SK-N-SH (cell line): ENCODE measurements around the gene PTPN23. TPM values are rescaled to one million over a fixed set of nuclear protein-coding genes. Genes with fewer than 3 reads are reported as not detected.
"Not testable (repeated sequence)": the region's sequence is repeated elsewhere in the genome, so short reads cannot be mapped to it uniquely, and the experiment has no call there.

Experiments
- CTCF ChIA-PET: fragments of 300-600, 350-600 bp; formaldehyde crosslinking; extraction: SDS; loops from one replicate; lab custom pipeline; 2021; lab: Yijun Ruan, JAX
- POLR2A ChIA-PET: fragments of 350-600 bp; sonication (Branson Sonifier 250); formaldehyde crosslinking; extraction: SDS; loops from one replicate; lab custom pipeline; 2020; ENCODE audit warnings: antibody characterized with exemption, inconsistent platforms; lab: Yijun Ruan, JAX
- DNase-seq: peaks from one replicate; pipeline ENCODE4 v3.0.0; 2012
- H2AFZ ChIP-seq: fragments of 200-600 bp; sonication (generic); 2 replicates; pipeline ENCODE4 v1.8.1; 2016; ENCODE audit warnings: antibody characterized with exemption, mild to moderate bottlenecking, low read depth
- H3F3A ChIP-seq: fragments of 200-600 bp; sonication (generic); replicated peaks from 2 replicates; pipeline ENCODE3; 2016; ENCODE audit warnings: antibody characterized with exemption, mild to moderate bottlenecking; ENCODE audit not compliant: insufficient read depth
- H3K27ac ChIP-seq, 2 experiments: fragments of 200-500 bp in 1 of 2; fragments of 200-600 bp in 1 of 2; sonication (Bioruptor generic) in 1 of 2; sonication (generic), shearing (Covaris generic) in 1 of 2; 2 replicates each; pipeline versions ENCODE4 v1.5.1 to v1.6.1; 2014 to 2016; ENCODE audit warnings: low read depth in 2 of 2, inconsistent platforms in 1 of 2, low read length in 1 of 2, mild to moderate bottlenecking in 1 of 2, mixed read lengths in 1 of 2
- H3K27me3 ChIP-seq: fragments of 200-600 bp; sonication (generic), shearing (Covaris generic); 2 replicates; pipeline ENCODE4 v1.6.1; 2016; ENCODE audit warnings: mixed run types; ENCODE audit not compliant: insufficient read depth
- H3K36me3 ChIP-seq, 2 experiments: fragments of 200-500 bp in 1 of 2; fragments of 200-600 bp in 1 of 2; sonication (Bioruptor generic) in 1 of 2; sonication (generic) in 1 of 2; replicated peaks in 1 of 2; 2 replicates each; pipeline versions ENCODE3 to v1.5.1; 2014 to 2016; ENCODE audit warnings: low read length in 1 of 2, mild to moderate bottlenecking in 1 of 2; ENCODE audit not compliant: insufficient read depth in 2 of 2, control insufficient read depth in 1 of 2
- H3K4me1 ChIP-seq, 2 experiments: fragments of 200-500 bp in 1 of 2; fragments of 200-600 bp in 1 of 2; sonication (Bioruptor generic) in 1 of 2; sonication (generic), shearing (Covaris generic) in 1 of 2; 2 replicates each; pipeline versions ENCODE4 v1.5.1 to v1.6.1; 2014 to 2016; ENCODE audit warnings: low read depth in 1 of 2, low read length in 1 of 2, mixed run types in 1 of 2; ENCODE audit not compliant: insufficient read depth in 2 of 2, control insufficient read depth in 1 of 2
- H3K4me2 ChIP-seq: fragments of 200-600 bp; sonication (generic), shearing (Covaris generic); 2 replicates; pipeline ENCODE4 v1.6.1; 2017; ENCODE audit warnings: mixed run types
- H3K4me3 ChIP-seq, 2 experiments: fragments of 200-500 bp in 1 of 2; fragments of 200-600 bp in 1 of 2; sonication (Bioruptor generic) in 1 of 2; sonication (generic), shearing (Covaris generic) in 1 of 2; 2 replicates each; pipeline versions ENCODE4 v1.5.1 to v1.8.1; 2014 to 2016; ENCODE audit warnings: low read depth in 2 of 2, inconsistent platforms in 1 of 2, low read length in 1 of 2, mild to moderate bottlenecking in 1 of 2, mixed read lengths in 1 of 2, moderate library complexity in 1 of 2
- H3K79me2 ChIP-seq: fragments of 200-600 bp; sonication (generic); 2 replicates; pipeline ENCODE4 v1.8.1; 2017; ENCODE audit warnings: mild to moderate bottlenecking; ENCODE audit not compliant: insufficient read depth
- H3K9ac ChIP-seq: fragments of 200-600 bp; sonication (generic); 2 replicates; pipeline ENCODE4 v1.6.1; 2017; ENCODE audit warnings: mixed run types
- H3K9me2 ChIP-seq: fragments of 200-600 bp; sonication (generic); 2 replicates; pipeline ENCODE4 v1.6.1; 2017; ENCODE audit warnings: mixed run types
- H3K9me3 ChIP-seq: fragments of 200-600 bp; sonication (generic); 2 replicates; pipeline ENCODE4 v1.6.1; 2017; ENCODE audit warnings: mixed run types, mild to moderate bottlenecking, moderate library complexity
- H4K20me1 ChIP-seq: fragments of 200-600 bp; sonication (generic); 2 replicates; pipeline ENCODE4 v1.6.1; 2017; ENCODE audit warnings: mild to moderate bottlenecking, mixed run types; ENCODE audit not compliant: insufficient read depth
- MXI1 ChIP-seq: IDR thresholded peaks from 2 replicates; pipeline ENCODE4 v1.6.1; 2012; ENCODE audit warnings: mild to moderate bottlenecking, low read depth, low read length, improper control_type of control experiment
- RAD21 ChIP-seq: IDR thresholded peaks from 2 replicates; pipeline ENCODE4 v1.6.1; 2012; ENCODE audit warnings: mild to moderate bottlenecking, low read length
- RXRA ChIP-seq: IDR thresholded peaks from 2 replicates; pipeline ENCODE4 v1.4.0; 2012; ENCODE audit warnings: low read depth, mild to moderate bottlenecking, borderline replicate concordance
- WGBS: methylation state at CpG from one replicate; pipeline ENCODE4 v1.1.6; 2017; ENCODE audit warnings: low lambda C conversion rate; 5-methylcytosine and 5-hydroxymethylcytosine counted together
- polyA plus RNA-seq, 3 experiments: library from polyadenylated mRNA; depleted of rRNA; stranded (reverse); fragments of >200 nt; gene quantifications; 2 replicates each; pipeline ENCODE4 v1.2.3, GENCODE V29; 2012
- TF ChIP-seq, protein P1 (sequence below): fragments of 200-600 bp; sonication (generic); IDR thresholded peaks from 2 replicates; pipeline ENCODE4 v1.6.1; 2017; ENCODE audit warnings: antibody characterized with exemption, mild to moderate bottlenecking, moderate library complexity

The PTPN23 gene
- polyA plus RNA-seq, 1 of the 3 experiments (the other 2 are of a cell fraction), result 10.9 TPM

DNA sequence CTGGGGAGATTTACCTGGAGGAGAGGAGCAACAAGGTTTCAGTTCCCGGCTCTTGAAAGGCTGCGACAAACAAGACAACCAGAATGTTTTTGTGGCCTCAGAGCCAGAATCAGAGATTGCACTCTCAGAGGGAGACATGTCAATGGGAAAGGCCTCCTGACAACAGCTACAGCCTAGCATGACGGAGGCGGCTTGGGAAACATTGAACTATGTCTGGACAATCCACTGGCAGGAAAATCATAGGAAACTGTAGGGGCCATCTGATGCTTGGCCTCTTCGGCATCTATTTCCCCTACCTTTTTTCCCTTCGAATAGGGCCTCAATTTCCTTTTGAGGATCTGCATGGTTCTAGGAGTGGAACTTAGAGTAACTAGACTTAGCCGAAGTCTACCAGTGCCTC, 13.2 kb upstream of the PTPN23 start:
- H3K79me2 ChIP-seq, result no peaks in the 10 kb centered on the region
- no peak overlapping the region for H2AFZ ChIP-seq
- no peaks in the 10 kb centered on the region for H3K4me1 ChIP-seq
- H3K9me3 ChIP-seq, result no peaks in the 10 kb centered on the region
- H3K4me2 ChIP-seq, result no peak overlapping the region
- TF ChIP-seq, protein P1, sequence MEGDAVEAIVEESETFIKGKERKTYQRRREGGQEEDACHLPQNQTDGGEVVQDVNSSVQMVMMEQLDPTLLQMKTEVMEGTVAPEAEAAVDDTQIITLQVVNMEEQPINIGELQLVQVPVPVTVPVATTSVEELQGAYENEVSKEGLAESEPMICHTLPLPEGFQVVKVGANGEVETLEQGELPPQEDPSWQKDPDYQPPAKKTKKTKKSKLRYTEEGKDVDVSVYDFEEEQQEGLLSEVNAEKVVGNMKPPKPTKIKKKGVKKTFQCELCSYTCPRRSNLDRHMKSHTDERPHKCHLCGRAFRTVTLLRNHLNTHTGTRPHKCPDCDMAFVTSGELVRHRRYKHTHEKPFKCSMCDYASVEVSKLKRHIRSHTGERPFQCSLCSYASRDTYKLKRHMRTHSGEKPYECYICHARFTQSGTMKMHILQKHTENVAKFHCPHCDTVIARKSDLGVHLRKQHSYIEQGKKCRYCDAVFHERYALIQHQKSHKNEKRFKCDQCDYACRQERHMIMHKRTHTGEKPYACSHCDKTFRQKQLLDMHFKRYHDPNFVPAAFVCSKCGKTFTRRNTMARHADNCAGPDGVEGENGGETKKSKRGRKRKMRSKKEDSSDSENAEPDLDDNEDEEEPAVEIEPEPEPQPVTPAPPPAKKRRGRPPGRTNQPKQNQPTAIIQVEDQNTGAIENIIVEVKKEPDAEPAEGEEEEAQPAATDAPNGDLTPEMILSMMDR, result no peak
- no peaks in the 10 kb centered on the region for H3K27me3 ChIP-seq
- no peaks in the 10 kb centered on the region for H3K9me2 ChIP-seq
- ChIA-PET CTCF (interaction anchor here (0.7 kb wide), 1 partner anchor 27 kb away, joined by 3 read pairs; no protein-coding TSS in a partner anchor), POLR2A (no interaction called here)
- WGBS, result 93% methylated on average over 7 of the region's 7 CpGs
- H3K4me3 ChIP-seq, result no peak overlapping the region
- no peaks in the 10 kb centered on the region for H4K20me1 ChIP-seq
- H3K27ac ChIP-seq, result no peak overlapping the region
- no peak overlapping the region for H3K9ac ChIP-seq
- H3F3A ChIP-seq, result peaks cover 18% of the 10 kb centered on the region
- no peak for DNase-seq
- H3K36me3 ChIP-seq, result no peaks in the 10 kb centered on the region

DNA sequence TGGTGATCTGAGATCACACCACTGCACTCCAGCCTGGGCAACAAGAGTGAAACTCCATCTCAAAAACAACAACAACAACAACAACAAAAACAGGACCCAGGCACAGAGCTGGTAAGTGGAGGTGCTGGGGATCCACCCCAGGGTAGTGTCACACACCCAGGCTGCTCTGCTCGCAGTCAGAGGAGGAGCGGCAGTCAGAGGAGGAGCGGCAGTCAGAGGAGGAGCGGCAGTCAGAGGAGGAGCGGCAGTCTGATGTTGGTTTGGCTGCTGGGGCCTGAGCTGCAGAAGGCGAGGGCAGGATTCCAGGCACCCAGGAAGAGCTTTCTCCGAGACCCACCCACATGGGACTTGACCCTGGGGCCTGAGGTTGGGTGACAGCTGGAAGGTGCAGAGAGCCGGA, 10.8 kb upstream of the PTPN23 start:
- ChIA-PET CTCF (interaction anchor here (0.8 to 2.2 kb wide), 9 partner anchors 9 to 881 kb away, joined by 3 to 9 read pairs (median 6); no protein-coding TSS in a partner anchor), POLR2A (interaction anchor here (0.9 kb wide), 1 partner anchor 11 kb away, joined by 4 read pairs; the partner anchor contains the start of gene PTPN23)
- H3K79me2 ChIP-seq, H3K4me2 ChIP-seq, H3K27ac ChIP-seq, H3K36me3 ChIP-seq, H3K9me3 ChIP-seq, DNase-seq, H2AFZ ChIP-seq, H3K4me3 ChIP-seq, H3K9me2 ChIP-seq, H3K4me1 ChIP-seq, H3K9ac ChIP-seq, H4K20me1 ChIP-seq, H3K27me3 ChIP-seq: not testable (repeated sequence)
- H3F3A ChIP-seq, result peaks cover 18% of the 10 kb centered on the region
- WGBS, result 94% methylated on average over 8 of the region's 8 CpGs

- POLR2A ChIA-PET, result no interaction called here
- peaks cover 9% of the 10 kb centered on the region for H3F3A ChIP-seq
- H2AFZ ChIP-seq, result no peak overlapping the region
- H3K4me2 ChIP-seq, result no peak overlapping the region
- H3K4me1 ChIP-seq, result no peaks in the 10 kb centered on the region
- H3K79me2 ChIP-seq, result no peaks in the 10 kb centered on the region
- H3K36me3 ChIP-seq, result no peaks in the 10 kb centered on the region
- H3K27me3 ChIP-seq, result no peaks in the 10 kb centered on the region
- peak; percentile 50 for TF ChIP-seq RAD21
- TF ChIP-seq RXRA, result no peak
- TF ChIP-seq, protein P1, result peak; percentile 35
- TF ChIP-seq MXI1, result no peak
- TF ChIP-seq, all 33 proteins: peak for 2
- Histone ChIP-seq H3K4me3 (no peak overlapping the region), H3K9ac (no peak overlapping the region), H3K9me2 (no peaks in the 10 kb centered on the region), H4K20me1 (no peaks in the 10 kb centered on the region), H3K9me3 (no peaks in the 10 kb centered on the region), H3K27ac (no peak overlapping the region)
- CTCF ChIA-PET, result interaction anchor here (0.5 to 2.2 kb wide), 15 partner anchors 9 to 882 kb away, joined by 3 to 9 read pairs (median 3); partner anchors contain the start of gene PTPN23
- 15% methylated on average over 7 of the region's 13 CpGs for WGBS
- DNase-seq, result peak; percentile 81
Measured at GRCh38 chr3:47370887-47371697, 9.7 kb upstream of the PTPN23 start.
